Subcutaneous preadipocyte (primary cell): ENCODE data around the gene CDK5R2. TPM values are rescaled to one million over a fixed set of nuclear protein-coding genes. Genes with fewer than 3 reads are reported as not detected.

Source experiments
- small RNA-seq: library from RNA; depleted of rRNA; stranded (forward); fragments of <200 nt; gene quantifications from one replicate; pipeline ENCODE3, GENCODE V24; 2012
- total RNA-seq: library from RNA; depleted of rRNA; stranded (reverse); fragments of >200 nt; gene quantifications from 2 replicates; pipeline ENCODE4 v1.2.3, GENCODE V29; 2012

CDK5R2 gene
- not detected in 2 replicates for total RNA-seq

GRCh38 chr2:218959141-218959731 lies at the start of gene CDK5R2:
Gene CDK5R2 (plus strand): TSS chr2:218959666. CDS start chr2:218959821, 155 bp downstream.

GRCh38 chr2:218985021-218985324 lies 25.5 kb downstream of the CDK5R2 start, which contains the start of gene FEV:
Gene FEV (minus strand): TSS chr2:218985184. CDS start chr2:218985075, 109 bp downstream.

GRCh38 chr2:218993345-218994315 lies 34.2 kb downstream of the CDK5R2 start, which contains the start of gene CRYBA2:
Gene CRYBA2 (minus strand): TSS chr2:218993422. CDS start chr2:218993176, 246 bp downstream.

Small RNA genes lying within 50 kb of the gene (small RNA-seq; reads per million reads assigned to genes)
- gene MIR375 (not detected), gene RNU6-642P (not detected)

Other genes with a start within 250 kb of the CDK5R2 start
- 12.1 and 15.1 TPM in 2 replicates for gene TTLL4, start 248.8 kb upstream of the CDK5R2 start, total RNA-seq
- gene CYP27A1, start 177.5 kb upstream of the CDK5R2 start, total RNA-seq, result 0.98 and 3.7 TPM in 2 replicates
- 0.37 TPM in 1 of 2 replicates, not detected in the other for gene PRKAG3, start 127.9 kb upstream of the CDK5R2 start, total RNA-seq
- not detected in 2 replicates for gene WNT6, start 99.9 kb upstream of the CDK5R2 start, total RNA-seq
- not detected in 2 replicates for gene WNT10A, start 78.8 kb upstream of the CDK5R2 start, total RNA-seq
- not detected in 2 replicates for gene FEV, start 25.5 kb downstream of the CDK5R2 start, total RNA-seq
- not detected in 2 replicates for gene CRYBA2, start 33.8 kb downstream of the CDK5R2 start, total RNA-seq
- gene CFAP65, start 81.8 kb downstream of the CDK5R2 start, total RNA-seq, result 0.20 TPM in 1 of 2 replicates, not detected in the other
- gene IHH, start 101.3 kb downstream of the CDK5R2 start, total RNA-seq, result not detected in 2 replicates
- 21.3 and 21.7 TPM in 2 replicates for gene NHEJ1, start 201.1 kb downstream of the CDK5R2 start, total RNA-seq
- gene SLC23A3, start 210.4 kb downstream of the CDK5R2 start, total RNA-seq, result 0.73 and 1.8 TPM in 2 replicates
- 17.0 and 18.0 TPM in 2 replicates for gene CNPPD1, start 217.3 kb downstream of the CDK5R2 start, total RNA-seq
- gene RETREG2, start 218.6 kb downstream of the CDK5R2 start, total RNA-seq, result 55.9 and 59.6 TPM in 2 replicates
- gene ZFAND2B, start 247.1 kb downstream of the CDK5R2 start, total RNA-seq, result 19.4 and 21.3 TPM in 2 replicates